Measurements from ENCODE around the gene OIP5.
"Not testable (repeated sequence)": the region's sequence is repeated elsewhere in the genome, so short reads cannot be mapped to it uniquely, and the experiment has no call there.

Gene OIP5

DNA sequence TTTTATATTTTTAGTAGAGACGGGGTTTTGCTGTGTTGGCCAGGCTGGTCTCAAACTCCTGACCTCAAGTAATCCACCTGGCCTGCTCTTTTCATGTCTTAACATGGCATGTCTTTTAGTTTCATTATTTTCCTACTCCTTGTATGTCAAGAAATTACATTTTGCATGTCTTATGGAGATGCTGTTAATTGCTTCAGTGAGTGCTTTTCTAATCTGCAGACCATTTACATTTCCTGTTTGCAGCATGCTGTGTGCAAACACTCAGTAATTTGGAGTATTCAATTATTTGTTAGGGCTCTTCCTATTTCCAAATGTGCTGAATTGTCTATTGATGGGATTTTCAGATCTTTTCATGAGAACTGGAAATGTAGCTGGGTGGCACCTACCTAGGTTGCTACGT is 31.3 kb downstream of the OIP5 start:
- not testable (repeated sequence) for DNase-seq

DNA sequence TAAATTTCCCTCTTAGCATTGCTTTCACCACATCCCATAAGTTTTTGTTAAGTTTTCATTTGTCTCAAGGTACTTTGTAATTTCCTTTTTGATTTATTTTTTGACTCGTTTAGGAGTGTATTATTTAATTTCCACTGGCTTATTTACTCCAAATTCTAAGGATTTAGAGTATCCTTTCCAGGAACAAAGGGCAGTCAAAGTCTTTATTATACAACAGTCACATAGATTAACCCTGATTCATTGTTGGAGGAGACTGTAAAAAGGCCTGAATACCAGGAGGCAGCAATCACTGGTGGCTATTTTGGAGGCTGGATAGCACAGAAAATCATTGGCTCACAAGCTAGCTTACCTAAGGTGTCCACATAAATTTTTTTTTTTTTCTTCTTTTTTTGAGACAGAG is 39.9 kb downstream of the OIP5 start:
- DNase-seq = no peak

DNA sequence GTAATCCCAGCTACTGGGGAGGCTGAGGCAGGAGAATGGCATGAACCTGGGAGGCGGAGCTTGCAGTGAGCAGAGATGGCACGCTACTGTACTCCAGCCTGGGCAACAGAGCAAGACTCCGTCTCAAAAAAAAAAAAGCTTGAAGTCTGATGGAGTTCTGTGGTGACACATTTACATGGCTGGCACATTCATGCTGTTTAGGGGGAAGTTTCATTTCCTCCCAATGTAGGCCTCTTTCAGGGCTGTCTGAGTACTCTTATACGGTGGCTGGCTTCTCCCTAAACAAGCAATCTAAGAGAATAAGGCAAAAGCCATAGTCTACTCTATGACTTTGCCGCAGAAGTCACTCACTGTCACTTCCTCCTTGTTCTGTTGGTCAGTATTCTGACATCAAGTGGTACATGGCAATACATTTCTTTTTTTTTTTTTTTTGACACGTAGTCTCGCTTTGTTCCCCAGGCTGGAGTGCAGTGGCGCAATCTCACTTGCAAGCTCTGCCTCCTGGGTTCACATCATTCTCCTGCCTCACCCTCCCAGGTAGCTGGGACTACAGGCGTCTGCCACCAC is 41.2 kb downstream of the OIP5 start:
- DNase-seq = peak; percentile 12

DNA sequence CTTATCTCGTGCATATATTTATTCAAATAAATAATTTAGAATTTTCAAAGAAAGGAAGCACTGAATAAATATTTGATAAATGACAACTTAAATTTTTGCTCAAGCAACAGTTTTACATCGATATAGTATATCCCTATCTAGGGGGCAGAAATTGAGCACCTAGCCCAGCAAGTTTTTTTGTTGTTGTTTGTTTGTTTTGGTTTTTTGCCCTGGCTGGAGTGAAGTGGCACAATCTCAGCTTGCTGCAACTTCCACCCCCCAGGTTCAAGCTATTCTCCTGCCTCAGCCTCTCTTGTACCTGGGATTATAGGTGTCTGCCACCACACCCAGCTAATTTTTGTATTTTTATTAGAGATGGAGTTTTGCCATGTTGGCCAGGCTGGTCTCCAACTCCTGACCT is 42.4 kb downstream of the OIP5 start:
- DNase-seq = peak; percentile 15

DNA sequence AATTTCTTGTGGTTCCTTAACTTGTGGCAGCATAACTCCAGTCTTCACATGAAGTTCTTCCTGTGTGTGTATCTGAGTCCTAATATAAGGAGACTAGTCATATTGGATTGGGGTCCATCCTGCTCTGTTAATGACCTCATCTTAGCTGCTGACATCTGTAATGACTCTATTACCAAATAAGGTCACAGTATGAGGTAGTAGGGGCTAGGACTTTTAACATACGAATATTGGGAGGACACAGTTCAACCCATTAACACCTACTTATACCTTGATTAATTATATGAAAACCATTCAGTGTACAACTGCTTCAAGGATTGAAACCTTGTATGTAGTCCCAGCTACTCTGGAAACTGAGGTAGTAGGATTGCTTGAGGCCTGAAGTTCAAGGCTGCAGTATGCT is 43.9 kb downstream of the OIP5 start:
- DNase-seq = peak; percentile 11

DNA sequence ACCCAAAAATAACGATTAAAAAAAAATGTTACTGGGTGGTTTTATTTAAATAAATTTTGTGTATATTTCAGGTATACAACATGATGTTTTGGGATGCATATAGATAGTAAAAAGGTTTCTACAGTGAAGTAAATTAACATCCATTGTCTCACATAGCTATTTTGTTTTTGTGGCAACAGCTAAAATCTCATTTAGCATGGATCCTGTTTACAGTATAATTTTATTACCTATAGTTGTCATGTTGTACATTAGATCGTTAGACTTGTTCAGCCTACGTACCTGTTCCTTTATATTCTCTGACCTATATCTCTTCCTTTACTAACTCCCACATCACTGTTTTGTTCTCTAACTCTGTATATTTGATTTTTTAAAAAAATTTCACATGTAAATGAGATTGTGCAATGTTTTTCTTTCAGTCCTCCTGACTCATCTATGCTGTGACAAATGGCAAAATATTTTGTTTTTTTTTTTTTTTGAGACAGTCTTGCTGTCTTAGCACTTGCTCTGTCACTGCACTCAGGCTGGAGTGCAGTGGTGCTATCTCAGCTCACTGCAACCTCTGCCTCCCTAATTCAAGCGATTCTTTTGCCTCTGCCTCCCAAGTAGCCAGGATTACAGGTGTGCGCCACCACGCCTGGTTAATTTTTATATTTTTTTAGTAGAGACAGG is 45.6 kb downstream of the OIP5 start:
- DNase-seq = no peak

DNA sequence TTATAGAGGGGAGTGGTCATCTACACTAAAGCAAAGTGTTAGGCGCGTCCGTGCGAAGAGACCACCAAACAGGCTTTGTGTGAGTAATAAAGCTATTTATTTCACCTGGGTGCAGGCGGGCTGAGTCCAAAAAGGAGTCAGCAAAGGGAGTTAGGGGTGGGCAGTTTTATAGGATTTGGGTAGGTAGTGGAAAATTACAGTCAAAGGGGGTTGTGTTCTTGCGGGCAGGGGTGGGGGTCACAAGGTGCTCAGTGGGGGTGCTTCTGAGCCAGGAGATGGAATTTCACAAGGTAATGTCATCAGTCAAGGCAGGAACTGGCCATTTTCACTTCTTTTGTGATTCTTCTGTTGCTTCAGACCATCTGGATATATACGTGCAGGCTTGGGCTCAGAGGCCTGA is 47.1 kb downstream of the OIP5 start:
- DNase-seq = peak; percentile 26

DNA sequence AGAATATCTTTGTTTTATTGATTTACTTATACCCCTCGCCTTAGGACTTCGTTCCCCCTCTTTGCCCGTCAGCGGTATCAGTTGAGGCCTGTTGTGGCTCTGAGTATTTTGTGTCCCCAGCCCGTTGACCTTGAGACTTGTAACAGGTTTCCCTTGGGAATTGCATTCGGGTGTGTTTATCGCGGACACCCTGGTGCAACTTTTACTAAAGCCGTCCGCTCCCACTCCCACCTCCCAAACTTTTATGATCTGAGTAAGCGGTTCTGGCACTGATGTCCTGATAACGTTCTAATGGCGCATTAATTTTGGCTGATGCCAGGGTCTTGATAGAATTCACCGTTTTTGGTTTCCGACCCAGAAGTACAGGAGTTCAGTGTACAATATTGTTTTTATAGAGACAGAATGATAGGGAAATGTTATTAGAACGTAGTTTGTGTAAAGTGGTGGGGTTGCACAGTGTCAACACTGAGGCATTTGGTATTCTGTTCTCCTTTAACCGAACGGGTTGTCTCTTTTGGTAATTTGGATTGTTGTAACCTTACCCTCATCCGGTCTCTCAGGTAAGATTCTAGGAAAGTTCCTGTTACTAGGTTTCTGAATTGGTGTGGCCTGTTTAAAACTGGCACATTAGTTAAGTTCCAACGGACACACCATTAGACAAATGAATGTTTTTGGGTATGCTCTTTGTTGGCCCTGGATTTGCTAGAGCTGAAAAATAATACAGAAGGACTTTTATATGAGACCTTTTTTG is 47.8 kb downstream of the OIP5 start:
- DNase-seq = peak; percentile 10

DNA sequence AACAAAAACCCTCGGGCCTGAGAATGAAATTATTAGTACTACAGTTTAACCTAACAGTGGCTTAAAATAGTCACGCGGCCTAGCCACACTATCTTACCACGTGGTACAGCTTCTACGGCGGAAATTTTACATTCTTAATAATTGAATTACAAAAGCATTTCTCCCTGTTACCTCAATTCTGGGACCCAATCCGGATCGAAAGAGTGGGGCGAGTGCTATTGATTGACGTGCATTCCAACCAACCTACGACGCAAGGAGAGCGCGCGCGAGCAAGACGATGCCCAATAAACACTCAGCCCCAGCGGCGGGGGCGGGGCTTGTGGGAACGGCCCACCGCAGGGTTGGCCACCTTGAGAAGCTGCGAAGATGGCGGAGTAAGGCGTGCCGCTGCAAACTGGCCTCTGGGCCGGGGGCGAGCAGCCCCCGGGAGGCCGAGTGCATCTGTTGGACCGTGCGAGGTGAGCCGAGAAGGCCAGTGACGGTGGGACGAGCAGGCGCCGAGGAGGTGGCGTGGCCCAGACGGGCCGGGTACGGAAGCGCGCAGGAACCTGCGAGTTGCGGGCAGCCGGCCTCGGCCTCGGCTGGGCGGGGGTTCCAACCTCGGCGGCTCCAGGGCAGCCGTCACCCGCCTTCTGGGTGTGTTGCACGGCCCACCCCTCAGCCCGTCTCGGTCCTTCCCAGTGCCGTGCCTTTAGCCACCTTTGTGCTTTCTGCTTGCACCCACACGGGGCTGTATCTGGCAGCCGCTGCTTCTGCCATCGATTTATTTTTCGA is 48.6 kb downstream of the OIP5 start:
- peak; percentile 98 for DNase-seq

DNA sequence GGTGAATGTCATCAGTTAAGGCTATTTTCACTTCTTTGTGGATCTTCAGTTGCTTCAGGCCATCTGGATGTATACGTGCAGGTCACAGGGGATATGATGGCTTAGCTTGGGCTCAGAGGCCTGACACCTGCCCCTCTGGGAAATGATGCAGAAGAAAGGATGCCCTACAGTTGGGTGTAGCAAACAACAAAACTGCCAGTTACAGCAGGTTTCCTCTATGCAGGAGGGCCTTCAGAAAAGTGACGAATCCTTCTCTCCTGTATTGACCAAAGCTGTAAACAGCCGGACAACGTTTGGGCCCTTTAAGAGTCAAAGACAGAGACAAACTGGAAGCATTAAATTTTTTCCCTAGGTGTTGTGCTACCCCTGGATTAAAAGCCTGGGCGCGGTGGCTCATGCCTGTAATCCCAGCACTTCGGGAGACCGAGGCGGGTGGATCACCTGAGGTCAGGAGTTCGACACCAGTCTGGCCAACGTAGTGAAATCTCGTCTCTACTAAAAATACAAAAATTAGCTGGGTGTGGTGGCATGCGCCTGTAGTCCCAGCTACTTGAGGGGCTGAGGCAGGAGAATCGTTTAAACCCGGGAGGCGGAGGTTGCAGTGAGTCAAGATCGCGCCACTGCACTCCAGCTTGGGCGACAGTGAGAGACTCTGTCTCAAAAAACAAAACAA is 49.3 kb downstream of the OIP5 start:
- DNase-seq = not testable (repeated sequence)

DNA sequence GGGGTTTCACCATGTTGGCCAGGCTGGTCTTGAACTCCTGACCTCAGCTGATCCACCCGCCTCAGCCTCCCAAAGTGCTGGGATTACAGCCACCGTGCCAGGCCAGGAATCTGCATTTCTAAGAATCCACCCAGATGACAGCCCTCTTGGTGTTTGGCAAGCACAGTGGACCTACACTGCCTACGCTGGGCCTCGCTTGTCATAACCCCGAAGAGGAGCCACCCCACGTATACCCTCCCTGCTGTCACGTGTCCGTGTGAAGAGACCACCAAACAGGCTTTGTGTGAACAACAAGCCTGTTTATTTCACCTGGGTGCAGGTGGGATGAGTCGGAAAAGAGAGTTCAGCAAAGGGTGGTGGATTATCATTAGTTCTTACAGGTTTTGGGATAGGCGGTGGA is 50.0 kb downstream of the OIP5 start:
- not testable (repeated sequence) for DNase-seq

DNA sequence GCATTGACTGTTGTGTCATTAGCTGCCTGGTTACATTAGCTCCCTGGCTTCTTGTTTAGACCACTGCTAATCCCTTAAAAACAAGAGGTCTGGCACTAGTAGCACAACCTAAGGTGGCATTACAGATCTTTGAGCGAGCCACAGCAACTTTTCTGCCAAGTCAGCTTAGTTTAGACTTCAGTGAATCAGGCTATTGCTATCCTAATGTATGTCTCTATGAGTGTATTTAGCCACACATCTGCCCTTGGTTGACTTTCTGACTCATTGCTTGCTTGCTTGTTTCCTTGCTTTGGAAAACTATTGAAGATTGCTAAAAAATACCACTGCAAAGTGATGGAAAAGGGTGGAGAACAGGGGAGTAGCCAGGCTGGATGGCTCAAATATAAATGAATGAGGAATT is 51.2 kb downstream of the OIP5 start:
- no peak for DNase-seq

DNA sequence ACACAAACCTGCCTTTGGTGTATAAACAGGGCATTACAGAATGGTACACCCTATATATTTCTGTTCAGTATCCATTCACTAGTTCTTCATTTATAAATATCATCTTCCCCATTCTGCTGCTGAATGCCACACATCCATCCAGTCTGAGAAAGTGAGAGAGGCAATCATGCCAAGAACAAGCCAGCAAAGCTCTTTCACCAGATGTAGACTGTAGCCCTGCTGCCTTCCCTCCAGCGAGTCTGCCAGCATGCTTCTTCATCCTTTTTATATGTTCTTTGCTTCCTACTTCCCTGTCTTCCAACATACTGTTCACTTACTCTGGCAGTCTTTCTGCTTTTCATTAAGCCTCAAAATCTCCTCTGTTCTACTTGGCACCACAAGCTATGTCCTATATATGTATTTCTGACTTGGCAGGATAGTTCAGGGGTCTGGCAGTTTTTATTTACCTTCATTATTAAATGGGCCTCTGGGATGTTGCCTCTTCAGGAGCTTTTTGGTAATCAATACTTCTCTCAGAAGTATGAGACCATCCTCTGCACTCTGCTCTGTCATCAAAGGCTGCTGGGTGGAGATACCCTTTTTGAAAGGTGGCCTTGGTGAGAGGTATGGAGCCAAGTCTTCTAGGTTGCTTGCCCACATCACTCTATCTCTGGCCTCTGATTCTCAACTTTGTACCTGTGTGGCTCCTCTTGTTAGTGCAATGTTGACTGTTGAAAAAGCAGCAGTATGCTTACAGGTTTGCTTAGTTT is 52.7 kb downstream of the OIP5 start:
- no peak for DNase-seq

DNA sequence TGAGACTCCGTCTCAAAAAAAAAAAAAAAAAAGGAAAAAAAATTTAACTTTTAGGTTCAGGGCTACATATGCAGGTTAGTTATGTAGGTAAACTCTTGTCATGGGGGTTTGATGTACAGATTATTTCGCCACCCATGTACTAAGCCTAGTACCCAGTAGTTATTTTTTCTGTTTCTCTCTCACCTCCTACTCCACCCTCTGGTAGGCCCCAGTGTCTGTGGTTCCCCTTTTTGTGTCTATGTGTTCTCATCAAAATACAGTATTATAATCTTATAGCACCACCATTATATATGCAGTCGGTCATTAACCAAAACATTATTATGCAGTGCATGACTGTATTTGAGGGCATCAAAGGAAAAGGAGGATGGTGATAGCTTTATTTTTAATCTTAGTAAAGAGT is 54.1 kb downstream of the OIP5 start:
- DNase-seq = no peak

DNA sequence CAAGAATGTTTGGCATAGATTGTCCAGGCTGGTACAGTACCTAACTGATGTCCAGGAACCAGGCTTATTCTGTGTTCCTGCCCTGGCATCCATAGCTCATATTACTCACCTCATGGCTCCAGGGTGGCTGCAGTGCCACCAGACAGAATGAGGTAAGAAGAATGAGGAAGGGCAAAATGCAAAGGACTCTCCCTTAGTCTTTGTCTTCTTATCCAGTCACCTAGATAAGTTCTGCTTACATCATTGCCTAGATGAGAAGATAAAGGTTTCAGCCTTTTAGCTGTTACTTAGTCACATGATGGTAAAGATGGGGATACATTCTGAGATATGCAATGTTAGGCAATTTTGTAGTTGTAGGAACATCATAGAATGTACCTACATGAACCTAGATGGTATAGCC is 55.6 kb downstream of the OIP5 start:
- DNase-seq = no peak

DNA sequence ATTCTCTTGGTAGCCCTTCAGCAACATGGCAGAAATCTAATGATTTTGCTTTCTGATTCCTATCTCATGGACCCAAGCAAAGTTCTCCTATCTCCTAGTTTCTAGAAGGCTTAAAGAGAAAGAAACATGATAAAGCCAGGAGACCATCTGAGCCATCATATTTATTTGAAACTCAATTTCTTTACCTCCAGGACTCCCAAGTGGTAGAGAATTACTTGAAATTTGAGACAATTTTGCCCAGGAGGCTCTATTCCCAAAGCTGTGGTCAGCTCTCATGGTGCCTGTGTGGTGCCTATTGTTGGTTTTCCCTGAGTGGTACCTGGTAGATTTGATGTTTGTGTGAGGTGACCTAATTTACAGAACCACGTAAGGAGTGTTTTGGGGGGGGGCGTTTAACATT is 62.5 kb downstream of the OIP5 start:
- no peak for DNase-seq

DNA sequence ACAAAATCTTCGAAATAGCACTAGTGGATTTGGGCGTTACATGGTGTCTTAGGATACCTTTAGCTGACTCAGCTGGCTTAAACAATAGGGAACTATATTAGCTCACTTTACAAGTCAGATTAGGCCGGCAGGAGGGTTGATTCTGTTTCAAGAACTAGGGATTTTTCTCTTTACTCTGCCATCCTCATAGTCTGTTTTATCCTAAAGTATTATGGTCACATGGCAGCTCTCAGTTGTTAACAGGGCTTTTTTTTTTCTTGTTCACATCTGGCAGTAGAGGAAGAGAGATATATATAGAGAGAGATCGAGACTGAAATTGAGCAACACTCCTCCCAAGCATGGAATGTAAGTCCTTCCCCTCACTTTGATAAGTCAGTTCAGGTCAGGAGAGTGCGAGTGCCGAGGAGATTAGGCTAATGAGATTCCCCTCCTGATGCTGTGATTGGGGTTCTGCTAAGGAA is 68.5 kb downstream of the OIP5 start:
- no peak for DNase-seq

DNA sequence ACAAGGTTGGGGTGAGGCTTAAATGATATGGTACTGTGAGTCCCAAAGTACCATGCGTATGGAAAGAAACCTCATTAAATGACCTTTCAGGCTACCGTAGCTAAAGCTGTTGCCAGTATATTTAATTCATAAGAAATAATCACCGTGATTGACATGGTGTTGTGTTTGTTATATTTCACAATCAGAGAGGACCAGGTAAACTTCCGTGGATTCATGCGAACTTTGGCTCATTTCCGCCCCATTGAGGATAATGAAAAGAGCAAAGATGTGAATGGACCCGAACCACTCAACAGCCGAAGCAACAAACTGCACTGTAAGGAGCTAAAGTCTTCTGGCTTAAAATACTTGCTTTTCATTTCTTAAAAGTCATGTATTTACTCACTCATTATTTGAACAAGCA is 69.8 kb downstream of the OIP5 start:
- no peak for DNase-seq

DNA sequence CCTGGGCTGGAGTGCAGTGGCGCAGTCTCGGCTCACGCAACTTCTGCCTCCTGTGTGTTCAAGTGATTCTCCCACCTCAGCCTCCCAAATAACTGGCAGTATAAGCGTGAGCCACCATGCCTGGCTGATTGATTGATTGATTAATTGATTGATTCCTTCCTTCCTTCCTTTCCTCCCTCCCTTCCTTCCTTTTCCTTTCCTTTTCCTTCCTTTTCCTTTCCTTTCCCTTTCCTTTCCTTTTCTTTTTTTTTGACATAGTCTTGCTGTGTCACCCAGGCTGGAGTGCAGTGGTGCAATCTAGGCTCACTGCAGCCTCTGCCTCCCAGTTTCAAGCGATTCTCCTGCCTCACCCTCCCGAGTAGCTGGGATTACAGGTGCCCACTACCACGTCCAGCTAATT is 71.5 kb downstream of the OIP5 start:
- not testable (repeated sequence) for DNase-seq

DNA sequence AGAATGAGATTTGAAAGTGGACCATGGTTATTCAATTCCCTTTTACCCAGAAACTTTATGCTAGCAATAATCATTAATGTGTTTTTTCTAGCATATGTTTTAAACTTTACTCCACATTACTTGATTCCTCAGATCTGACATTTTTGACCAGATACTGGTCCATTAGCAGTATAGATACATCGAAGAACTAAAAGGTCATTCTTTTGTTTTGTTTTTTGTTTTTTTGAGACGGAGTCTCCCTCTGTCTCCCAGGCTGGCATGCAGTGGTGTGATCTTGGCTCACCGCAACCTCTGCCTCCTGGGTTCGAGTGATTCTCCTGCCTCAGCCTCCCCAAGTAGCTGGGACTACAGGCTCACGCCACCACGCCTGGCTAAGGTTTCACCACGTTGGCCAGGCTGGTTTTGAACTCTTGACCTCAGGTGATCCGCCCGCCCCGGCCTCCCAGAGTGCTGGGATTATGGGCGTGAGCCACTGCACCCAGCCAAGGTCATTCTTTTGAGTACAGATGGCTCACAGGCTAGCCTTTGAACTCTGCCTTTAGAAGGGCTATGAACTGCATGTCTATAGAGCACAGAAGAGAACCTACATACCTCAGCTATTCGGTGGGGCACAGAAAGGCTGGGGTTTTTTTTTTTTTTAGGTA is 72.7 kb downstream of the OIP5 start:
- no peak for DNase-seq
